ENCODE data around the gene TMEM170B. TPM values are rescaled to one million over a fixed set of nuclear protein-coding genes. Genes with fewer than 3 reads are reported as not detected.

TMEM170B gene
- total and polyA plus RNA-seq, 2 experiments from 2014 or later = 0.14 to 0.54 TPM

DNA sequence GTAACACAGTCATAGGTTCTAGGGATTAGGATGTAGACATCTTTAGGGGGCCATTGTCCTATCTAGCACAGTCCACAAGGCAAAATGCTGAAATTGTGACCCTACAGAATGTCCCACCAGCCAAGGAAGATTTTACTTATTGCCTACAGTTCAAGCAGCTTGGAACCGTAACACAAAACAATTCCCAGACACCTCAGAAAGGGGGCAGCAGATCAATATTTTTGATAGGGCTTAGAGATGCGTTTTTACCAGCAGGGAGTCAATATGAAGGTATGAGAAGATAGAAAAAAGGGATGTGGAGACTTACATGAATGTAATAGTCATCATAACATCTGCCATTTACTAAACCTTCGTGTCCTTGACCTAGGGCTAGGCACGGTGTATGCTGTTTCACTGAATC lies 81.0 kb downstream of the TMEM170B start:
- 0 out of 2 replicates have a peak overlapping the region, but pooled peaks have one; percentile 46 for H2AFZ ChIP-seq
- H3K4me2 ChIP-seq (ENCODE audit: unreplicated experiment) = no peak overlapping the region
- no peaks in the 10 kb centered on the region for H3K9me2 ChIP-seq (ENCODE audit: insufficient read depth)
- no peaks in the 10 kb centered on the region for H3K36me3 ChIP-seq (ENCODE audit: low read depth)
- H3K4me1 ChIP-seq (ENCODE audit: insufficient read depth) = peaks cover 31% of the 10 kb centered on the region
- WGBS, 2 experiments (ENCODE audit: low coverage in 1 of 2, low lambda C conversion rate in 2 of 2, missing lambda C conversion rate in 2 of 2) = 70 to 71% methylated on average over 4 of the region's 4 CpGs
- no peak overlapping the region for H3K4me3 ChIP-seq
- H3K9me3 ChIP-seq (ENCODE audit: low read depth) = no peaks in the 10 kb centered on the region
- H3K27ac ChIP-seq = no peak overlapping the region
- TF ChIP-seq EZH2phosphoT487 (IDR thresholded peaks at IDR 0.05; ENCODE audit: insufficient read depth, low read depth) (no peak), EZH2 (IDR thresholded peaks at IDR 0.05; ENCODE audit: insufficient read depth, poor library complexity, severe bottlenecking) (no peak)
- peak; percentile 26 for DNase-seq
- in situ Hi-C loops (cut with MboI) = loop anchor here (25.0 kb wide), 1 partner anchor 1269 kb away; no protein-coding TSS in a partner anchor
- H3K79me2 ChIP-seq (ENCODE audit: insufficient read depth) = no peaks in the 10 kb centered on the region
- H4K20me1 ChIP-seq (ENCODE audit: insufficient read depth) = no peaks in the 10 kb centered on the region
- no peak overlapping the region for H3K9ac ChIP-seq
- no peaks in the 10 kb centered on the region for H3K27me3 ChIP-seq (replicated peaks; ENCODE audit: insufficient read depth)
- peaks cover 23% of the 10 kb centered on the region for H3F3A ChIP-seq (ENCODE audit: insufficient read depth)

DNA sequence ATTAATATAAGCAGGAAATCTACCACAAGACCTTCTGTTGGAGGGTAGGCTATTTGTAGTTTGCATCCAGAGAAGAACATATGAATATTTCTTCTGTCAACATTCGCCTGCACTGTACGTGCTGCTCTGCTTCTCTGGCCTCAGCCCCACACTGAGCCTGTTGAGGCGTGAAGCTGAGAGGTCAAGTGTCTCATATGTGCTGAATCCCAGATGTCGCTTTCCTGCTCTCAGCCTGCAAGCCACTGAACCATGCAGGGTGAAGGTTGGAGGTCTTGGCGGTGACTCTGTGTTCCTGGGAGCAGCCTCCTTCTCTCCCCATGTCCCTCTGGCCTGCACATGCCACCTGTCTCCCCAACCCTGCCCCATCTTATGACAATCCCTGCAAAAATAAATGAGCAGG lies 83.6 kb downstream of the TMEM170B start:
- in situ Hi-C loops (cut with MboI) = loop anchor here (25.0 kb wide), 1 partner anchor 1266 kb away; no protein-coding TSS in a partner anchor

GRCh38 chr6:11622156-11622555 lies 84.6 kb downstream of the TMEM170B start:
- Histone ChIP-seq H3K4me1 (ENCODE audit: insufficient read depth) (0 out of 2 replicates have a peak, but pooled peaks cover 7% of the 10 kb centered on the region), H2AFZ (no peak overlapping the region), H3K79me2 (ENCODE audit: insufficient read depth) (no peaks in the 10 kb centered on the region), H3F3A (ENCODE audit: insufficient read depth) (no peaks in the 10 kb centered on the region), H3K36me3 (ENCODE audit: low read depth) (no peaks in the 10 kb centered on the region), H3K27me3 (replicated peaks; ENCODE audit: insufficient read depth) (no peaks in the 10 kb centered on the region), H3K4me2 (ENCODE audit: unreplicated experiment) (no peak overlapping the region), H3K9me2 (ENCODE audit: insufficient read depth) (no peaks in the 10 kb centered on the region), H4K20me1 (ENCODE audit: insufficient read depth) (no peaks in the 10 kb centered on the region), H3K9me3 (ENCODE audit: low read depth) (no peaks in the 10 kb centered on the region), H3K9ac (no peak overlapping the region), H3K4me3 (no peak overlapping the region), H3K27ac (no peak overlapping the region)
- in situ Hi-C loops (cut with MboI) = loop anchor here (25.0 kb wide), 1 partner anchor 1265 kb away; no protein-coding TSS in a partner anchor
- TF ChIP-seq EZH2phosphoT487 (IDR thresholded peaks at IDR 0.05; ENCODE audit: insufficient read depth, low read depth) = no peak
- no peak for TF ChIP-seq EZH2 (IDR thresholded peaks at IDR 0.05; ENCODE audit: insufficient read depth, poor library complexity, severe bottlenecking)
- DNase-seq = peak; percentile 2
- 95 to 96% methylated on average over 4 of the region's 4 CpGs for WGBS, 2 experiments (ENCODE audit: low coverage in 1 of 2, low lambda C conversion rate in 2 of 2, missing lambda C conversion rate in 2 of 2)

More for the DNA sequence above, 83.6 kb downstream of the TMEM170B start:
- Histone ChIP-seq H3K79me2 (ENCODE audit: insufficient read depth) (no peaks in the 10 kb centered on the region), H3F3A (ENCODE audit: insufficient read depth) (no peaks in the 10 kb centered on the region), H3K4me1 (ENCODE audit: insufficient read depth) (peaks cover 7% of the 10 kb centered on the region; the same call in 1 of the 2 replicates), H3K36me3 (ENCODE audit: low read depth) (no peaks in the 10 kb centered on the region), H3K4me3 (no peak overlapping the region), H2AFZ (no peak overlapping the region), H3K27ac (no peak overlapping the region), H4K20me1 (ENCODE audit: insufficient read depth) (no peaks in the 10 kb centered on the region), H3K27me3 (replicated peaks; ENCODE audit: insufficient read depth) (no peaks in the 10 kb centered on the region), H3K9me2 (ENCODE audit: insufficient read depth) (no peaks in the 10 kb centered on the region), H3K4me2 (ENCODE audit: unreplicated experiment) (no peak overlapping the region), H3K9me3 (ENCODE audit: low read depth) (no peaks in the 10 kb centered on the region), H3K9ac (no peak overlapping the region)
- TF ChIP-seq EZH2 (IDR thresholded peaks at IDR 0.05; ENCODE audit: insufficient read depth, poor library complexity, severe bottlenecking) (no peak), EZH2phosphoT487 (IDR thresholded peaks at IDR 0.05; ENCODE audit: insufficient read depth, low read depth) (no peak)
- no peak for DNase-seq
- 92 to 95% methylated on average over 5 of the region's 5 CpGs for WGBS, 2 experiments (ENCODE audit: low coverage in 1 of 2, low lambda C conversion rate in 2 of 2, missing lambda C conversion rate in 2 of 2)

DNA sequence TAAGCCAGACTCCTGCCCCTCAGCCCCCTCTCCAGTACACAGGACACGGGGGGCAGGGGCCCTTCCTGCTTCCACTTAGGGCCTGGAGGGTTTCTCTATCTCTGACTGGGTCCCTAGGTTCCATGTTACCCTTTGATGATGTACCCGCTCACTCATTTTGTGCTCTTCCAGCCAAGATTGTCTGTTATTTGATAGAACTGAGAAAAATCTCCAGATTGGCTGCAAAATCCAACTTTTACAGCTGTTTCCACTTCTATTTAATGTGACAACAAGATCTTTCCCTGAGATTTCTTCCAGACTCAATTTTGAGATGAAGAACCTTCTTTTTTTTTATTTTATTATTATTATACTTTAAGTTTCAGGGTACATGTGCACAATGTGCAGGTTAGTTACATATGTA lies 85.7 kb downstream of the TMEM170B start:
- Histone ChIP-seq H3K79me2 (ENCODE audit: insufficient read depth) (no peaks in the 10 kb centered on the region), H3K9me3 (ENCODE audit: low read depth) (no peaks in the 10 kb centered on the region), H3K4me2 (ENCODE audit: unreplicated experiment) (no peak overlapping the region), H3K27ac (no peak overlapping the region), H2AFZ (no peak overlapping the region), H4K20me1 (ENCODE audit: insufficient read depth) (no peaks in the 10 kb centered on the region), H3F3A (ENCODE audit: insufficient read depth) (no peaks in the 10 kb centered on the region), H3K27me3 (replicated peaks; ENCODE audit: insufficient read depth) (no peaks in the 10 kb centered on the region), H3K36me3 (ENCODE audit: low read depth) (no peaks in the 10 kb centered on the region), H3K9ac (no peak overlapping the region), H3K9me2 (ENCODE audit: insufficient read depth) (no peaks in the 10 kb centered on the region), H3K4me1 (ENCODE audit: insufficient read depth) (0 out of 2 replicates have a peak, but pooled peaks cover 2% of the 10 kb centered on the region), H3K4me3 (no peak overlapping the region)
- 32 to 44% methylated on average over 2 of the region's 2 CpGs for WGBS, 2 experiments (ENCODE audit: low coverage in 1 of 2, low lambda C conversion rate in 2 of 2, missing lambda C conversion rate in 2 of 2)
- in situ Hi-C loops (cut with MboI) = loop anchor here (25.0 kb wide), 1 partner anchor 1264 kb away; no protein-coding TSS in a partner anchor
- no peak for DNase-seq
- TF ChIP-seq EZH2phosphoT487 (IDR thresholded peaks at IDR 0.05; ENCODE audit: insufficient read depth, low read depth) (no peak), EZH2 (IDR thresholded peaks at IDR 0.05; ENCODE audit: insufficient read depth, poor library complexity, severe bottlenecking) (no peak)
